A549 (cell line): ENCODE measurements around the gene IL18BP. TPM values are rescaled to one million over a fixed set of nuclear protein-coding genes. Genes with fewer than 3 reads are reported as not detected.

Experiments used
- ATAC-seq, 2 experiments: fragments of 200-7000 bp in 1 of 2; fragments of >200 bp in 1 of 2; cut with Nextera tagmentation in 1 of 2; cut with Tn5 transposase in 1 of 2; 3 replicates each; pipeline versions ENCODE4 v1.8.0 to v1.9.1; 2018 to 2020; ENCODE audit warnings: mild to moderate bottlenecking in 1 of 2, moderate library complexity in 1 of 2
- CTCF ChIA-PET: fragments of 300-600 bp; sonication (Branson Sonifier 250); formaldehyde crosslinking; extraction: SDS; loops from one replicate; lab custom pipeline; 2021; ENCODE audit warnings: antibody characterized with exemption, inconsistent platforms; lab: Yijun Ruan, JAX
- POLR2A ChIA-PET: fragments of 350-600 bp; formaldehyde crosslinking; extraction: SDS; loops from one replicate; lab custom pipeline; 2021; ENCODE audit warnings: antibody characterized with exemption, inconsistent platforms; lab: Yijun Ruan, JAX
- DNase-seq, 2 experiments: peaks; one replicate each; pipeline versions ENCODE4 v3.0.0 to v3.0.0-alpha.2; 2011 to 2016; ENCODE audit warnings: low read depth in 1 of 2, low spot score in 1 of 2
- FAIRE-seq: peaks from 2 replicates; lab custom pipeline; 2011; peaks lifted over from hg19 to GRCh38; lab: Jason Lieb, UNC
- H3K27ac ChIP-seq, 2 experiments: fragments of >200 bp; sonication (Bioruptor Twin); formaldehyde crosslinking; 3 replicates each; pipeline ENCODE4 v1.5.1; 2016 to 2017
- H3K4me1 ChIP-seq: fragments of >200 bp; sonication (Bioruptor Twin); formaldehyde crosslinking; 3 replicates; pipeline ENCODE4 v1.6.1; 2016
- H3K4me2 ChIP-seq: fragments of >200 bp; sonication (Bioruptor Twin); formaldehyde crosslinking; 3 replicates; pipeline ENCODE4 v1.6.1; 2016
- H3K4me3 ChIP-seq: fragments of >200 bp; sonication (Bioruptor Twin); formaldehyde crosslinking; 3 replicates; pipeline ENCODE4 v1.5.1; 2016
- H3K9me3 ChIP-seq: fragments of >200 bp; sonication (Bioruptor Twin); formaldehyde crosslinking; 3 replicates; pipeline ENCODE4 v1.6.1; 2016
- BHLHE40 ChIP-seq: IDR thresholded peaks from 2 replicates; pipeline ENCODE4 v1.6.1; 2012; ENCODE audit warnings: low read depth, low read length, inconsistent platforms
- CEBPB ChIP-seq, 2 experiments: fragments of >200 bp in 1 of 2; sonication (Bioruptor Twin) in 1 of 2; formaldehyde crosslinking in 1 of 2; IDR thresholded peaks; 2 replicates each; pipeline ENCODE4 v1.6.1; 2012 to 2016
- EHF ChIP-seq: fragments of 250-450 bp; sonication (Bioruptor Pico); IDR thresholded peaks from 2 replicates; pipeline ENCODE4 v1.5.0; 2020; ENCODE audit warnings: mild to moderate bottlenecking
- FOSB ChIP-seq: fragments of 250-450 bp; sonication (Bioruptor Pico); IDR thresholded peaks from 2 replicates; pipeline ENCODE4 v1.5.0; 2020; ENCODE audit warnings: mild to moderate bottlenecking, moderate library complexity
- FOSL2 ChIP-seq, 2 experiments: fragments of 450-650 bp in 1 of 2; fragments of >200 bp in 1 of 2; sonication (Bioruptor Twin) in 1 of 2; formaldehyde crosslinking; IDR thresholded peaks; 2 replicates each; pipeline versions ENCODE4 v1.5.0 to v1.6.1; 2016 to 2020; ENCODE audit warnings: mild to moderate bottlenecking in 1 of 2, moderate library complexity in 1 of 2
- HEYL ChIP-seq: fragments of 250-450 bp; sonication (Bioruptor Pico); IDR thresholded peaks from 2 replicates; pipeline ENCODE4 v1.8.0; 2021; ENCODE audit warnings: mild to moderate bottlenecking, moderate library complexity
- HMGXB4 ChIP-seq: fragments of 250-450 bp; sonication (Bioruptor Pico); IDR thresholded peaks from 2 replicates; pipeline ENCODE4 v1.5.0; 2021; ENCODE audit warnings: mild to moderate bottlenecking, moderate library complexity, borderline replicate concordance
- NFE2L2 ChIP-seq: fragments of 150-350 bp; conservative IDR thresholded peaks from 2 replicates; pipeline ENCODE4 v1.6.1; 2014; ENCODE audit warnings: low read length
- NPAS2 ChIP-seq: fragments of 250-450 bp; sonication (Bioruptor Pico); IDR thresholded peaks from 2 replicates; pipeline ENCODE4 v1.8.0; 2022; ENCODE audit warnings: mild to moderate bottlenecking, moderate library complexity, borderline replicate concordance
- PHF8 ChIP-seq: fragments of 200-600 bp; sonication (generic); IDR thresholded peaks from 2 replicates; pipeline ENCODE4 v1.6.1; 2016; ENCODE audit warnings: low read depth, mild to moderate bottlenecking, antibody characterized with exemption, moderate library complexity, borderline replicate concordance
- RAD21 ChIP-seq, 2 experiments: fragments of >200 bp in 1 of 2; sonication (Bioruptor Twin) in 1 of 2; formaldehyde crosslinking in 1 of 2; IDR thresholded peaks in 1 of 2; conservative IDR thresholded peaks in 1 of 2; 2 replicates in 1 of 2; 3 replicates in 1 of 2; pipeline ENCODE4 v1.6.1; 2012 to 2018; ENCODE audit warnings: inconsistent platforms in 1 of 2
- RARB ChIP-seq: fragments of 250-450 bp; sonication (Bioruptor Pico); IDR thresholded peaks from 2 replicates; pipeline ENCODE4 v1.8.0; 2021; ENCODE audit warnings: mild to moderate bottlenecking, moderate library complexity
- SMC3 ChIP-seq: fragments of >200 bp; sonication (Bioruptor Twin); formaldehyde crosslinking; IDR thresholded peaks from 3 replicates; pipeline ENCODE4 v1.6.1; 2018; ENCODE audit warnings: inconsistent platforms
- ZFP36 ChIP-seq: fragments of 450-650 bp; IDR thresholded peaks from 2 replicates; pipeline ENCODE4 v1.6.1; 2014; ENCODE audit warnings: borderline replicate concordance; ENCODE audit not compliant: partially characterized antibody
- ZNF302 ChIP-seq: fragments of 250-450 bp; sonication (Bioruptor Pico); IDR thresholded peaks from 2 replicates; pipeline ENCODE4 v1.9.0; 2021; ENCODE audit warnings: inconsistent platforms, mild to moderate bottlenecking, moderate library complexity
- WGBS: methylation state at CpG from one replicate; pipeline ENCODE4 v1.1.6; 2017; ENCODE audit errors: missing lambda C conversion rate; 5-methylcytosine and 5-hydroxymethylcytosine counted together
- polyA plus RNA-seq, 4 experiments: library from polyadenylated mRNA; depleted of rRNA in 3 of 4; stranded (reverse); fragments of >200 nt; fragmentation: RNase III in 1 of 4; extraction: RNeasy Plus Mini Kit Qiagen cat#74134 plus additional on column Dnase treatment in 1 of 4; gene quantifications; 2 replicates in 3 of 4; 3 replicates in 1 of 4; pipeline ENCODE4 v1.2.3, GENCODE V29; 2011 to 2017
- TF ChIP-seq, protein P1 (sequence below): fragments of 450-650 bp; IDR thresholded peaks from 2 replicates; pipeline ENCODE4 v1.6.1; 2014; ENCODE audit warnings: antibody characterized with exemption

The IL18BP gene
- polyA plus RNA-seq, 2 of the 4 experiments (the other 2 are of a cell fraction), result 6.0 to 7.6 TPM

GRCh38 chr11:71979602-71980001 lies 19.1 kb upstream of the IL18BP start:
- no peak for TF ChIP-seq HEYL (CRISPR knock-in tag)
- no peak for TF ChIP-seq BHLHE40
- TF ChIP-seq CEBPB (IDR thresholded peaks at IDR 0.05), result no peak
- no peak for TF ChIP-seq NPAS2 (CRISPR knock-in tag)
- no peak for TF ChIP-seq FOSL2 (IDR thresholded peaks at IDR 0.05)
- TF ChIP-seq FOSL2 (CRISPR knock-in tag; IDR thresholded peaks at IDR 0.05), result no peak
- no peak for TF ChIP-seq HMGXB4 (CRISPR knock-in tag)
- no peak for TF ChIP-seq ZNF302 (CRISPR knock-in tag)
- TF ChIP-seq RARB (CRISPR knock-in tag), result no peak
- TF ChIP-seq, protein P1, sequence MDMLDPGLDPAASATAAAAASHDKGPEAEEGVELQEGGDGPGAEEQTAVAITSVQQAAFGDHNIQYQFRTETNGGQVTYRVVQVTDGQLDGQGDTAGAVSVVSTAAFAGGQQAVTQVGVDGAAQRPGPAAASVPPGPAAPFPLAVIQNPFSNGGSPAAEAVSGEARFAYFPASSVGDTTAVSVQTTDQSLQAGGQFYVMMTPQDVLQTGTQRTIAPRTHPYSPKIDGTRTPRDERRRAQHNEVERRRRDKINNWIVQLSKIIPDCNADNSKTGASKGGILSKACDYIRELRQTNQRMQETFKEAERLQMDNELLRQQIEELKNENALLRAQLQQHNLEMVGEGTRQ, result no peak
- CTCF ChIA-PET, result interaction anchor here (0.6 to 4.6 kb wide), 8 partner anchors 9 to 868 kb away, joined by 3 to 60 read pairs (median 34); partner anchors contain the start of genes IL18BP, RNF121 and XNDC1N
- no peak overlapping the region for H3K4me2 ChIP-seq
- DNase-seq (no peak), ATAC-seq (no peak), FAIRE-seq (no peak)
- 96% methylated on average over 3 of the region's 3 CpGs for WGBS
- no peak overlapping the region for H3K27ac ChIP-seq
- POLR2A ChIA-PET, result no interaction called here
- no peak overlapping the region for H3K4me3 ChIP-seq
- H3K4me1 ChIP-seq, result peaks cover 7% of the 10 kb centered on the region; the same call in 1 of the 3 replicates
- H3K9me3 ChIP-seq, result no peaks in the 10 kb centered on the region

DNA sequence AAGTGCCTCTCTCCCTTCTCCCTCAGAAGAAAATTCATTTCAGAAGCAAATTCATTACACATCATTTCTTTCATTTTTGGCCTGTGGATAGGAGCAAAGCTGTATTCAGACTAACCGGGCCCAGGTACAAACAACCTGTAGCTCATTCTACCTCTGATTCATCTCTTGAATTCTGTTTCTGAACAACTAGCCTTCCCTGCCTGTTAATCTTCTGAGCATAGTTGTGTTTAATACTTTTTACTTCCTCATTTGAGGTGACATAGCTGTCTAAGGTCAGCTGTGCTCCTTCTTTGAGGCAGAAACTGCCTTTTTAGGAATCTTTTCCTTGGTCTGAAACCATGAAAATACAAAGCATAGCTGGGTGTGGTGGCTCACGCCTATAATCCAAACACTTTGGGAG lies 12.6 kb upstream of the IL18BP start:
- ChIA-PET POLR2A (no interaction called here), CTCF (interaction anchor here (0.8 to 8.3 kb wide), 7 partner anchors 8 to 105 kb away, joined by 3 to 60 read pairs (median 4); no protein-coding TSS in a partner anchor)
- no peak for ATAC-seq
- Histone ChIP-seq H3K4me2 (no peak overlapping the region), H3K9me3 (no peaks in the 10 kb centered on the region), H3K27ac (0 out of 6 replicates have a peak overlapping the region, but pooled peaks of 1 of the 2 experiments have one; percentile 17), H3K4me3 (no peak overlapping the region), H3K4me1 (0 out of 3 replicates have a peak, but pooled peaks cover 10% of the 10 kb centered on the region)
- TF ChIP-seq ZFP36, result no peak
- no peak for TF ChIP-seq PHF8
- no peak for FAIRE-seq
- WGBS, result 98% methylated on average over 2 of the region's 2 CpGs
- DNase-seq, result no peak

DNA sequence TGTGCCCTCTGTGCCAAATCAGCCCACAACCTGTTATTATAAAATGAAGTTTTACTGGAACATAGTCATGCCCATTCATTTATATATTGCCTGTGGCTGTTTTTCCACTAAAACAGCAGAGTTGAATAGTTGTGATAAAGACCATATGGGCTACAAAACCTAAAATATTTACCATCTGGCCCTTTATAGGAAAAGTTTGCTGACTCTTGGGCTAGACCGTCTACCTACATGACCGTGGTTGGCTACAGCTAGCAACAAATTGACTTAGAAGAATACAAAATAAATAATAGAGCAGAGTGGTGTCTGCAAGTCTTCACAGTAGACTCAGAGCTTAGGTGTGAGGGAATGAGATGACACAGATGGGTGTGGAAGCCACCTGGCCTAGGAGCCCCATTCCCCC lies 11.2 kb upstream of the IL18BP start:
- Histone ChIP-seq H3K4me1 (0 out of 3 replicates have a peak, but pooled peaks cover 10% of the 10 kb centered on the region), H3K27ac (no peak overlapping the region), H3K4me3 (no peak overlapping the region), H3K4me2 (no peak overlapping the region), H3K9me3 (no peaks in the 10 kb centered on the region)
- WGBS, result 42% methylated on average over 2 of the region's 2 CpGs
- ChIA-PET POLR2A (no interaction called here), CTCF (interaction anchor here (1.2 to 8.3 kb wide), 3 partner anchors 10 to 58 kb away, joined by 3 to 60 read pairs (median 5); partner anchors contain the start of gene RNF121)
- no peak for ATAC-seq
- no peak for FAIRE-seq
- DNase-seq, result no peak
- TF ChIP-seq SMC3 (no peak), FOSL2 (IDR thresholded peaks at IDR 0.05) (no peak), FOSL2 (CRISPR knock-in tag; IDR thresholded peaks at IDR 0.05) (no peak), EHF (CRISPR knock-in tag) (no peak), NPAS2 (CRISPR knock-in tag) (no peak), NFE2L2 (no peak), RAD21 (conservative IDR thresholded peaks at IDR 0.05 in 1 of 2, IDR thresholded peaks at IDR 0.05 in 1 of 2) (no peak), FOSB (CRISPR knock-in tag) (no peak)
- TF ChIP-seq, protein P1, result no peak
